Activated CD4-positive, alpha-beta memory T cell treated with anti-CD3 and anti-CD28 coated beads for 36 hours (primary cell): Measurements from ENCODE around the gene SGMS2. TPM values are rescaled to one million over a fixed set of nuclear protein-coding genes. Genes with fewer than 3 reads are reported as not detected.
A peak's percentile ranks its signal among the peaks of the same experiment; 100 is the strongest.
"Not testable (repeated sequence)": the region's sequence is repeated elsewhere in the genome, so short reads cannot be mapped to it uniquely, and the experiment has no call there.

Source experiments
- CTCF ChIA-PET: fragments of 350-600 bp; sonication (Branson Sonifier 250); formaldehyde crosslinking; loops from one replicate; lab custom pipeline; 2021; ENCODE audit warnings: antibody characterized with exemption, inconsistent platforms; lab: Charles Lee
- POLR2A ChIA-PET: fragments of 350-600 bp; sonication (Branson Sonifier 250); formaldehyde crosslinking; loops from one replicate; lab custom pipeline; 2021; ENCODE audit warnings: antibody characterized with exemption; lab: Charles Lee
- DNase-seq: peaks from one replicate; pipeline ENCODE4 v3.0.0-alpha.2; 2020
- H3K27ac Mint-ChIP-seq: one replicate; pipeline ENCODE4 v1.8.0; 2021; ENCODE audit warnings: mixed read lengths
- H3K27me3 Mint-ChIP-seq: one replicate; pipeline ENCODE4 v1.8.0; 2021; ENCODE audit warnings: mixed read lengths
- H3K36me3 Mint-ChIP-seq: one replicate; pipeline ENCODE4 v1.8.0; 2021; ENCODE audit warnings: mixed read lengths
- H3K4me1 Mint-ChIP-seq: one replicate; pipeline ENCODE4 v1.8.0; 2021; ENCODE audit warnings: low read depth, mixed read lengths
- H3K4me3 Mint-ChIP-seq: one replicate; pipeline ENCODE4 v1.8.0; 2021; ENCODE audit warnings: mild to moderate bottlenecking, mixed read lengths
- H3K9me3 Mint-ChIP-seq: one replicate; pipeline ENCODE4 v1.8.0; 2021; ENCODE audit warnings: mixed read lengths
- intact Hi-C: fragments of 100-400 bp; cut with micrococcal nuclease; formaldehyde crosslinking; loops from one replicate; pipeline ENCODE4 v1.15.1; 2023
- total RNA-seq, 2 experiments: library from RNA; stranded (reverse); gene quantifications; one replicate each; pipeline ENCODE4 v1.2.3, GENCODE V29; 2021

The SGMS2 gene
- total RNA-seq, 2 experiments from 2014 or later, result 0.36 to 0.76 TPM

DNA sequence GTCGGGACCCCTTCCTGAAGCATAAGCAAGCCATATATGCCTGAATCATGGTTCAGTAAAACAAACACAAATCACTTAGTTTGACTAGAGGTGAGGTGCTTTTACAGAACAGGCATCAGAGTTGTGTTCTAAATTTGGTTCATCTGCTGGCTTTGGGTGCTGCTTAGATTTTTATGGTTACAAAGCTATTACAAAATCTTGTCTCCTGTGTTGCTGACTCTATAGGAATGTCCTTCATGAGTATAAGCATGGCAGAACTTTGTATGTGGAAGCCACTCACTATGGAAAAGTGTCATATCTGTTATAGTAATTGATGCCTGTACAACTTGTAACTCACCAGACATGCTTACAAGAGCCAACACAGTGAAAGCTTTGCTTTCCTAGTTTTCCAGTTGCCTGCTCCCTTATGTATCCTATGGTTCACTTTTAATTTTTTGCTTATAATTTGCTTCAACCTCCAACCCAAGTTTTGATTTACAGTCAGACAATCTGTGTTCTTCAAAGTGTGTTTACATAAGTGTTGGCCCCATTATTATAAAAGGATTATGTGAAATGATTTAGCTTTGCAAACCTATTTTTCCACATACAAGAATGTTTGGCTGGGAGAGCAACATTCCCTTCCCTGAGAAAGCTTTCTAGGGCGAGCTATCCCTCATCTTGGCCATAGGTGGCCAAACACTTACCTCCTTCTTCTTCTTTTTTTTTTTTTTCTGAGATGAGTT is 76.6 kb downstream of the SGMS2 start:
- ChIA-PET POLR2A (no interaction called here), CTCF (interaction anchor here (1.4 to 1.7 kb wide), 2 partner anchors 8 to 164 kb away, joined by 3 to 4 read pairs; no protein-coding TSS in a partner anchor)
- Mint-ChIP-seq H3K36me3 (peaks cover 5% of the 10 kb centered on the region), H3K4me3 (no peak overlapping the region), H3K4me1 (peaks cover 1% of the 10 kb centered on the region), H3K9me3 (peaks cover 14% of the 10 kb centered on the region), H3K27ac (no peak overlapping the region), H3K27me3 (peaks cover 26% of the 10 kb centered on the region)
- DNase-seq, result no peak
- intact Hi-C loops, result no loop called here

DNA sequence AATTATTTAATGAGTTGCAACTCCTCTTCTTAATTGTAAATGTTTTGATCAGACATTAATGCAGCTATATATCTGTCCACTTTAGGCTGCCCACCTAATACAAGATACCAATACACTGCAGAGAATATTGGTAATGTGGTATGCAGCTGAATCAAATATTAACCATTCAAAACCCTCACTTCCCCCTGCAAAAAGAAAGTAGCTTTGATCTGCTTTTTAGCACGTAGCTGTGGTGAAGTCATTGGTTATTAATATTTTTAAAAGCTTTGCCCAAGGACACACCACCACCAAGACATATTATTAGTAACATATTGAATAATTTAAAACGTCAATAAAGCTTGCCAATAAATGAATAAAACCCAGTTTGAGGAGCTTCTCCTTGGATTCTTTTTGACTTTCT is 78.0 kb downstream of the SGMS2 start:
- Mint-ChIP-seq H3K27me3 (peaks cover 26% of the 10 kb centered on the region), H3K4me3 (no peak overlapping the region), H3K36me3 (peaks cover 5% of the 10 kb centered on the region), H3K27ac (no peak overlapping the region), H3K4me1 (no peaks in the 10 kb centered on the region), H3K9me3 (peaks cover 14% of the 10 kb centered on the region)
- intact Hi-C loops, result no loop called here
- DNase-seq, result no peak
- POLR2A ChIA-PET, result no interaction called here
- CTCF ChIA-PET, result interaction anchor here (1.6 to 1.8 kb wide), 2 partner anchors 10 to 144 kb away, joined by 5 to 9 read pairs; no protein-coding TSS in a partner anchor

DNA sequence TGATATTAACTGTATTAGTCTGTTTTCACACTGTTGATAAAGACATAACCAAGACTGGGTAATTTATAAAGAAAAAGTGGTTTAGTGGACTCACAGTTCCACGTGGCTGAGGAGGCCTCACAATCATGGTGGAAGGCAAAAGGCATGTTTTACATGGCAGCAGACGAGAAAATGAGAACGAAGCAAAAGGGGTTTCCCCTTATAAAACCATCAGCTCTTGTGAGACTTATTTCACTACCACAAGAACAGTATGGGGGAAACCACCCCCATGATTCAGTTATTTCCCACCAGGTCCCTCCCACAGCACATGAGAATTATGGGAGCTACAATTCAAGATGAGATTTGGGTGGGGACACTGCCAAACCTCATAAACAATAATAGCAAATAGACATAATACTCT is 80.3 kb downstream of the SGMS2 start:
- H3K27ac Mint-ChIP-seq, H3K4me3 Mint-ChIP-seq, H3K4me1 Mint-ChIP-seq, H3K36me3 Mint-ChIP-seq, CTCF ChIA-PET, intact Hi-C loops: not testable (repeated sequence)
- peak; percentile 10 for DNase-seq
- POLR2A ChIA-PET, result interaction anchor here (0.7 kb wide), 1 partner anchor 10 kb away, joined by 3 read pairs; no protein-coding TSS in a partner anchor
- Mint-ChIP-seq H3K27me3 (peaks cover 24% of the 10 kb centered on the region), H3K9me3 (peaks cover 14% of the 10 kb centered on the region)

DNA sequence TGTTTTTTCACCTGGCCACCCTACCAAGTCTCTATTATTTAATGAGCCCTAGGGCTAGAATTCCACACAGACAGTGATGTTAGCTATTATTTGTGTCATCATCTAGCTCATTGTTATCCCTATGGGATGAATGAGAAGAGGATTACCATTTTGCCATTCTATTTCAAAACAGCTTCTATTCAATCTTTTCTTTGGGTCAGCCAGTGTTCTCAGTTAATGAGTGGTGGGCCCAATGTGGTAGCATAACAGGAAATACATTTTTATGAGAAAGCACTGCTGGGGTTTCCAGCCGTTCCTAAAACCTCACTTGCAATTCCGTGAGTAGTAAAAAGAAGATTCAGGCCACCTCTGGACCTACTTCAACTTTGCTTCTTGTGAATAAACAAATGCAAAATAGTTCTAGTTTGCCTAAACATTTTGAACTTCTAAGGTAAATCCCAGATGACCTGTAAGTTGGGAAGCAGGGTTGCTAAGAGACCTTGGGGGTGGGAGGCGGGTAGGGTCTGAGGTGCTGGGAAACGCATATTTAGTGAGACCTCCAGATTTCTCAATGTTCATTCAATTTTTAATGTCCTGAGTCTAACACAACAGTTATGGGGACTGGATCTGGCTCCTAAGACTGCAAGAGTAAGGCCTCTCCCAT is 81.8 kb downstream of the SGMS2 start:
- Mint-ChIP-seq H3K27me3 (peaks cover 10% of the 10 kb centered on the region), H3K4me3 (no peak overlapping the region), H3K27ac (no peak overlapping the region), H3K4me1 (no peaks in the 10 kb centered on the region), H3K9me3 (peaks cover 14% of the 10 kb centered on the region), H3K36me3 (peaks cover 5% of the 10 kb centered on the region)
- no peak for DNase-seq
- intact Hi-C loops, result no loop called here
- CTCF ChIA-PET, result no interaction called here
- POLR2A ChIA-PET, result no interaction called here

DNA sequence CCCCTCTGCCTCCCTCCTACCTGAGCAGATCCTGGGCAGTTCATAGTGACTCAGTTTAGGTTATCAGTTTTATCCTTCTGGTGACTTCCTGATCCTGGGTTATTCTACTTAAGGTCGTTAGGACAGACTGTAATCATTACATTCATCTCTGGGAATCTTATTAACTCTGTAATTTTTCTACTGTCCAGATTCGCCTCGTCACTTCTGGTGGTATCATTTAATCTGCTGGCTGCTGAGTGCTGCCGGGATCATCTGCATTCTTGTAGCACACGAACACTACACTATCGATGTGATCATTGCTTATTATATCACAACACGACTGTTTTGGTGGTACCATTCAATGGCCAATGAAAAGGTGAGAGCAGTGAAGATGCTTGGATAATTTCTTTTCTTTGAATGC is 83.6 kb downstream of the SGMS2 start:
- Mint-ChIP-seq H3K27ac (no peak overlapping the region), H3K9me3 (peaks cover 14% of the 10 kb centered on the region), H3K4me3 (no peak overlapping the region), H3K36me3 (peaks cover 5% of the 10 kb centered on the region), H3K27me3 (peaks cover 2% of the 10 kb centered on the region), H3K4me1 (no peaks in the 10 kb centered on the region)
- DNase-seq, result no peak
- intact Hi-C loops, result no loop called here
- CTCF ChIA-PET, result interaction anchor here (2.5 kb wide), 1 partner anchor 151 kb away, joined by 17 read pairs; no protein-coding TSS in a partner anchor
- POLR2A ChIA-PET, result no interaction called here

DNA sequence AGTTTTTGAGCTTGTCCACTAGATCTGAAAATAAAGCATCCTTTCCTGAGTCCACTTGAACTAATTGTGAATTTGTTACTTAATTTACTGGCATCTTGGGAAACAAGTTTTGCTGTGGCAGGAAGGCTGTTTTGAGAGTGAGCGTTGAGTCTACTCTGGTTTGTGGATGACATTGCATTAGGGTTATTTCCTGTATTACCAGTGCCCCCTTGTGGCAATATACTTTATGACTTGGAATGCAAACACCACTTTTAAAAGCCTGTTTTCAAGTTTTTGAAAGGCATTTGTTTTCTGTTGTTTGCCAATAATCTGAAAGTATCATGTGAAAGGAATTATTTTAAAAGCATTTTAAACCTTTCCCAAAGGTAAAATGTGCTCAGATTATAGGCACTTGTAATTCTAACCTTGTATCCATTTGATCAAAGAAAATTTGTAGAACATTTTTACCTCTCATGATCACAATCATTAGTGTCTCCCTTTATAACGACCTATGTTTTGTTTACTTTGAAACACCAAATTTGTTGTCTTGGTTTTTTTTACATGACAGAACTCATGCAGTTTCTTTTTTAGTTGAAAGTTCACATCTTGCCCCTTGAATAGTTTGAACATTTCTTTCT is 88.7 kb downstream of the SGMS2 start:
- CTCF ChIA-PET, result interaction anchor here (0.8 to 2.4 kb wide), 12 partner anchors 8 to 177 kb away, joined by 3 to 42 read pairs (median 4); no protein-coding TSS in a partner anchor
- H3K27ac Mint-ChIP-seq, result no peak overlapping the region
- POLR2A ChIA-PET, result no interaction called here
- H3K27me3 Mint-ChIP-seq, result peaks cover 1% of the 10 kb centered on the region
- no peaks in the 10 kb centered on the region for H3K9me3 Mint-ChIP-seq
- no peaks in the 10 kb centered on the region for H3K36me3 Mint-ChIP-seq
- no peaks in the 10 kb centered on the region for H3K4me1 Mint-ChIP-seq
- DNase-seq, result no peak
- no peak overlapping the region for H3K4me3 Mint-ChIP-seq
- intact Hi-C loops, result loop anchor here (1.0 kb wide), 1 partner anchor 155 kb away; no protein-coding TSS in a partner anchor

DNA sequence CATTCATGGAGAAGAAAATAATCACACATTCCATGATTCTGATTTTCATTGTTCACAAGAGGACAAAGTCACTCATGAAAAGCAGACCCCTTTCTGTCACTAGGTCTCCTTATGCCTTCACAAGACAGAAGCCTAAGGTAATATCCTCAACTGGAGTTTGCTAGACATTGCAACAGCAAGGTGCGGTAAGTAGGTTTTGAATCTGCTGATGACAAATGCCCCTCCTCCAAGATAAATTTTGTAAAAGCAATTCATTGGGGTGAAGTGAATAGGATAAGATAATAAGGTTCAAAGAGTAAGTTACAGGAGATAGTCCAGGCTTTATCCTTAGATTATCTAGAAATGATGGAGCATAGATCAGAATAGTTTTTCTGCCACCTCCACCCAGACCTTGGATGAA is 90.5 kb downstream of the SGMS2 start:
- Mint-ChIP-seq H3K27ac (no peak overlapping the region), H3K9me3 (peaks cover 7% of the 10 kb centered on the region), H3K4me1 (no peaks in the 10 kb centered on the region), H3K27me3 (peaks cover 6% of the 10 kb centered on the region), H3K4me3 (no peak overlapping the region), H3K36me3 (peaks cover 8% of the 10 kb centered on the region)
- POLR2A ChIA-PET, result no interaction called here
- DNase-seq, result no peak
- intact Hi-C loops, result no loop called here
- CTCF ChIA-PET, result interaction anchor here (1.3 to 3.4 kb wide), 2 partner anchors 154 to 158 kb away, joined by 5 to 18 read pairs; no protein-coding TSS in a partner anchor

DNA sequence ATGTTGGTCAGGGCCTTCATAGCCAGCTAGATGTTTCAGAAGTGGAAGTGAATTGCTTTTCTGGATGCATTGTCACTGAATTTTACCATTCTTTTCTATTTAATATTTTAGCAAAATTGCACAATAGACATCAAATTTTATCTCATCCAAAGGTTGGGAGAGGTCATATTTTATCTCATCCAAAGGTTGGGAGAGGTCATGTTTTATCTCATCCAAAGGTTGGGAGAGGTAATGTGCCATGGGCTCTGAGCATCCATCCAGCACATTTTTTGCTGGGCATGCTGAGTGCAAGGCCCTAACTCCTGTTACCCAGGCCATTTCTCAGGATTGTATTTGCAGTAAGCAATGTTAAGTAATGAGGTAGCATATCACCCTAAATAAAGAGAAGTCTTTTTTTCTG is 91.9 kb downstream of the SGMS2 start:
- Mint-ChIP-seq H3K27ac (no peak overlapping the region), H3K4me1 (no peaks in the 10 kb centered on the region), H3K9me3 (peaks cover 11% of the 10 kb centered on the region), H3K36me3 (peaks cover 8% of the 10 kb centered on the region), H3K27me3 (peaks cover 11% of the 10 kb centered on the region), H3K4me3 (no peak overlapping the region)
- DNase-seq, result no peak
- intact Hi-C loops, result no loop called here
- ChIA-PET CTCF (interaction anchor here (1.3 to 3.4 kb wide), 2 partner anchors 156 to 159 kb away, joined by 5 to 18 read pairs; no protein-coding TSS in a partner anchor), POLR2A (no interaction called here)

DNA sequence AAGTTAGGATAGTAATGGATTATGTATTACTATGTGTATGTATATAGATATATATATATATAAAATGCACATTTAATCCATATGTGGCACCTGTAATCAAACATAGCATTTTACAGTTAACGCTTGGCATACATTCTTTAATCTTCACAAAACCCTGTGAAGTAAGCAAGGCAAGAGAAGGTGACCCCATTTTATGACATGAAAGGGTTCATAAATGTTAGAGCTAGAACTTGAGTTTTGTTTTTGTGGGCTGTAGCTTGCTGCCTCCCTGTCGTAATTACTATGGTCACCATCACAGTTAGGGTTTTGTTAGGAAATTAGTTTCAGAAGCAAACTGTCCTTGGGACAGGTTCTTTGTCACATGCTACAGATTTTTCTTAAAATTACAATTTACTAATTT is 92.8 kb downstream of the SGMS2 start:
- Mint-ChIP-seq H3K4me1 (no peaks in the 10 kb centered on the region), H3K27me3 (peaks cover 17% of the 10 kb centered on the region), H3K9me3 (peaks cover 11% of the 10 kb centered on the region), H3K4me3 (no peak overlapping the region), H3K36me3 (peaks cover 8% of the 10 kb centered on the region), H3K27ac (no peak overlapping the region)
- DNase-seq, result no peak
- CTCF ChIA-PET, result interaction anchor here (3.4 kb wide), 1 partner anchor 160 kb away, joined by 18 read pairs; no protein-coding TSS in a partner anchor
- POLR2A ChIA-PET, result no interaction called here
- intact Hi-C loops, result no loop called here

DNA sequence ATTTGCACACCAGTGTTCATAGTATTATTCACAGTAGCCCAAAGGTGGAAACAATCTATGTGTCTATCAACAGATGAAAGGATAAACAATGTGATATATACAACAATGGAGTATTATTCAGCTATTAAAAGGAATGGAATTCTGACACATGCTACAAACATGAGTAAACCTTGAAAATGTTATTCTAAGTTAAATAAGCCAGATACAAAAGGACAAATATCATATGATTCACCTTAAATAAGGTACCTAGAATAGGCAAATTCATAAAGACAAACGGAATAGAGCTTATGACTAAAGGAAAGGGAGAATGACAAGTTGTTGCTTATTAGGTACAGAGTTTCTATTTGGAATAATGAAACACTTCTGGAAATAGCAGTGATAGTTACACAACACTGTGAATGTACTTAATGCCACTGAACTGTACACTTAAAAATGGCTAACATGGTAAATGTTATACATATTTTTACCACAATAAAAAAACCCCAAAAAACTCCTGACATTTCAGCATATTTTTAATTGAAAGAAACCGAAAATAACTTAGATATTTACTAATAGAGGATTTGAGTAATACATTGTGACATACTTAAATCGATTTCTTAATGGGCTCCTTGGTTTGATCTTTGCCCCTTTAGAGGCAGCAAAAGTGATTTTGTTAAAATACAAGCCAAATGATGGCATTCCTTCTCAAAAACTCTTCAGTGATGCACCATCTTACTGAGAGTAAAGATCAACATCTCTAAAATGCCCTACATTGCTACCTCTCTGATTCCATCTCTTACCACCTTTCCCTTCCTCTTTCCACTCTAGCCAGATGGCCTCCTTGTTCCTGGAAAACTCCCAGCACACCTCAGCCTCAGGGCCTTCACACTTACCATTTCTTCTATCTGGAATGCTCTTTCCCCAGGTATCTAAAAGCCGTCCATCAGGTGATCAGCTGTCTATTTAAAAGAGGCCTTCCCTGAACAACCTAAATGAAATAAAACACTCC is 98.0 kb downstream of the SGMS2 start:
- Mint-ChIP-seq H3K4me3 (no peak overlapping the region), H3K36me3 (peaks cover 8% of the 10 kb centered on the region), H3K27ac (no peak overlapping the region), H3K27me3 (peaks cover 19% of the 10 kb centered on the region), H3K9me3 (peaks cover 11% of the 10 kb centered on the region), H3K4me1 (no peaks in the 10 kb centered on the region)
- intact Hi-C loops, result no loop called here
- no peak for DNase-seq
- ChIA-PET CTCF (interaction anchor here (0.7 kb wide), 1 partner anchor 165 kb away, joined by 4 read pairs; no protein-coding TSS in a partner anchor), POLR2A (no interaction called here)

DNA sequence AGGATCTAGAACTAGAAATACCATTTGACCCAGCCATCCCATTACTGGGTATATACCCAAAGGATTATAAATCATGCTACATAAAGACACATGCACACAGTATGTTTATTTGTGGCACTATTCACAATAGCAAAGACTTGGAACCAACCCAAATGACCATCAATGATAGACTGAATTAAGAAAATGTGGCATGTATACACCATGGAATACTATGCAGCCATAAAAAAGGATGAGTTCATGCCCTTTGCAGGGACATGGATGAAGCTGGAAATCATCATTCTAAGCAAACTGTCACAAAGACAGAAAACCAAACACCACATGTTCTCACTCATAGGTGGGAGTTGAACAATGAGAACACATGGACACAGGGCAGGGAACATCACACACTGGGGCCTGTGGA is 101.0 kb downstream of the SGMS2 start:
- H3K9me3 Mint-ChIP-seq, CTCF ChIA-PET, DNase-seq, intact Hi-C loops, H3K4me3 Mint-ChIP-seq, H3K36me3 Mint-ChIP-seq, H3K4me1 Mint-ChIP-seq, H3K27ac Mint-ChIP-seq, POLR2A ChIA-PET: not testable (repeated sequence)
- peaks cover 13% of the 10 kb centered on the region for H3K27me3 Mint-ChIP-seq
